GM12892 (cell line): ENCODE results near the gene ATCAY.

Experiments
- DNase-seq: peaks from one replicate; pipeline ENCODE4 v3.0.0; 2011; ENCODE audit not compliant: insufficient read length
- FAIRE-seq: peaks from 2 replicates; lab custom pipeline; 2011; peaks lifted over from hg19 to GRCh38; lab: Jason Lieb, UNC
- POLR2A ChIP-seq: IDR thresholded peaks from 2 replicates; pipeline ENCODE4 v1.6.1; 2011; ENCODE audit warnings: low read depth, low read length, control low read depth
- POLR2AphosphoS5 ChIP-seq: IDR thresholded peaks from 2 replicates; pipeline ENCODE4 v1.6.1; 2011; ENCODE audit warnings: low read depth, low read length, control low read depth
- TAF1 ChIP-seq: IDR thresholded peaks from 2 replicates; pipeline ENCODE4 v1.6.1; 2011; ENCODE audit warnings: low read depth, mild to moderate bottlenecking, control low read depth, low read length, borderline replicate concordance

ATCAY gene

GRCh38 chr19:3840804-3841203 is 39.7 kb upstream of the ATCAY start:
- TF ChIP-seq POLR2AphosphoS5 (no peak), POLR2A (no peak), TAF1 (no peak)
- DNase-seq (no peak), FAIRE-seq (no peak)

GRCh38 chr19:3842948-3843347 is 37.5 kb upstream of the ATCAY start:
- FAIRE-seq (no peak), DNase-seq (no peak)
- TF ChIP-seq POLR2A (no peak), POLR2AphosphoS5 (no peak), TAF1 (no peak)

- DNase-seq (no peak), FAIRE-seq (no peak)
- no peak for TF ChIP-seq POLR2A
- TF ChIP-seq POLR2AphosphoS5: no peak
- no peak for TF ChIP-seq TAF1
Measured at GRCh38 chr19:3844596-3844995, 35.9 kb upstream of the ATCAY start.

GRCh38 chr19:3849092-3849491 is 31.4 kb upstream of the ATCAY start:
- FAIRE-seq (no peak), DNase-seq (peak; percentile 46)
- TF ChIP-seq TAF1: no peak
- no peak for TF ChIP-seq POLR2A
- no peak for TF ChIP-seq POLR2AphosphoS5

- FAIRE-seq (no peak), DNase-seq (no peak)
- TF ChIP-seq TAF1 (no peak), POLR2A (no peak), POLR2AphosphoS5 (no peak)
Measured at GRCh38 chr19:3849787-3850186, 30.7 kb upstream of the ATCAY start.

- TF ChIP-seq TAF1: no peak
- no peak for TF ChIP-seq POLR2A
- no peak for TF ChIP-seq POLR2AphosphoS5
- no peak for DNase-seq
- FAIRE-seq: no peak
Measured at GRCh38 chr19:3850320-3850972, 30.0 kb upstream of the ATCAY start.

GRCh38 chr19:3851254-3852176 is 29.0 kb upstream of the ATCAY start:
- no peak for TF ChIP-seq POLR2A
- FAIRE-seq: no peak
- DNase-seq: no peak

- FAIRE-seq: no peak
- DNase-seq: no peak
- TF ChIP-seq POLR2A (no peak), TAF1 (no peak), POLR2AphosphoS5 (no peak)
Measured at GRCh38 chr19:3852177-3852511, 28.3 kb upstream of the ATCAY start.

GRCh38 chr19:3852614-3853254 is 27.8 kb upstream of the ATCAY start:
- FAIRE-seq (no peak), DNase-seq (no peak)
- TF ChIP-seq TAF1 (no peak), POLR2A (no peak), POLR2AphosphoS5 (no peak)

- TF ChIP-seq POLR2AphosphoS5 (no peak), TAF1 (no peak), POLR2A (no peak)
- DNase-seq (no peak), FAIRE-seq (no peak)
Measured at GRCh38 chr19:3855320-3855719, 25.2 kb upstream of the ATCAY start.

- peak; percentile 44 for DNase-seq
- TF ChIP-seq POLR2A (no peak), POLR2AphosphoS5 (no peak), TAF1 (no peak)
- no peak for FAIRE-seq
Measured at GRCh38 chr19:3857449-3858003, 23.0 kb upstream of the ATCAY start.

- TF ChIP-seq POLR2A: no peak
- no peak for TF ChIP-seq POLR2AphosphoS5
- TF ChIP-seq TAF1: no peak
- FAIRE-seq (no peak), DNase-seq (no peak)
Measured at GRCh38 chr19:3860499-3860898, 20.0 kb upstream of the ATCAY start.
